Stomach (tissue), 9 donors: ENCODE measurements around the gene UNC79. TPM values are rescaled to one million over a fixed set of nuclear protein-coding genes. Genes with fewer than 3 reads are reported as not detected.
"Not testable (repeated sequence)": the region's sequence is repeated elsewhere in the genome, so short reads cannot be mapped to it uniquely, and the experiment has no call there.

ENCODE experiments used
- DNase-seq, 2 donors: peaks; one replicate each; pipeline versions ENCODE4 v3.0.0 to v3.0.0-alpha.2; 2013 to 2019
- H3K27ac ChIP-seq, 5 donors: fragments of 200-600 bp in 4 of 5; sonication (generic) in 4 of 5; one replicate each; pipeline ENCODE4 v1.5.1; 2013 to 2019; ENCODE audit warnings: mild to moderate bottlenecking in 1 of 5, moderate library complexity in 1 of 5
- H3K27me3 ChIP-seq, 3 donors: fragments of 200-600 bp; sonication (generic); one replicate each; pipeline ENCODE4 v1.5.1; 2017 to 2019; ENCODE audit warnings: mixed run types in 1 of 3
- H3K36me3 ChIP-seq, 4 donors: fragments of 200-600 bp; sonication (generic); 1 replicate in 3 of 4; 2 replicates in 1 of 4; pipeline ENCODE4 v1.5.1; 2016 to 2019
- H3K4me1 ChIP-seq, 4 donors: fragments of 200-600 bp; sonication (generic); one replicate each; pipeline ENCODE4 v1.5.1; 2016 to 2019
- H3K4me3 ChIP-seq, 4 donors: fragments of 200-600 bp; sonication (generic) in 3 of 4; one replicate each; pipeline ENCODE4 v1.5.1; 2016 to 2019; ENCODE audit warnings: mild to moderate bottlenecking in 1 of 4
- H3K9me3 ChIP-seq, 4 donors: fragments of 200-600 bp; sonication (generic); one replicate each; pipeline ENCODE4 v1.5.1; 2016 to 2019
- EP300 ChIP-seq: sonication (generic); formaldehyde crosslinking; IDR thresholded peaks from one replicate; pipeline ENCODE4 v1.6.1; 2017; ENCODE audit warnings: antibody characterized with exemption
- POLR2A ChIP-seq, 4 donors: fragments of 450-650 bp; IDR thresholded peaks; one replicate each; pipeline ENCODE4 v1.6.1; 2016; ENCODE audit warnings: antibody characterized with exemption in 4 of 4, control low read depth in 2 of 4, mild to moderate bottlenecking in 1 of 4, moderate library complexity in 1 of 4
- POLR2AphosphoS5 ChIP-seq, 3 donors: sonication (generic); formaldehyde crosslinking; IDR thresholded peaks; one replicate each; pipeline ENCODE4 v1.6.1; 2016; ENCODE audit warnings: antibody characterized with exemption in 3 of 3
- WGBS, 5 donors: extraction: QIAGEN DNeasy Blood & Tissue Kit in 3 of 5; methylation state at CpG; one replicate each; pipeline versions ENCODE4 v1.1.5 to v1.1.7; 2013 to 2018; 5-methylcytosine and 5-hydroxymethylcytosine counted together
- intact Hi-C: fragments of 100-400 bp; cut with DNase I; formaldehyde crosslinking; loops from one replicate; pipeline ENCODE4 v1.15.1; 2023; ENCODE audit warnings: low total_unique reads
- polyA plus RNA-seq, 3 donors: library from polyadenylated mRNA; stranded (reverse); fragments of 200-250 nt; gene quantifications; one replicate each; pipeline ENCODE4 v1.2.3, GENCODE V29; 2013
- total RNA-seq, 5 donors: library from RNA; depleted of rRNA; stranded (reverse); fragments of >200 nt; gene quantifications; one replicate each; pipeline versions ENCODE4 v1.1.0 to v1.2.3, GENCODE V29; 2014 to 2016
- TF ChIP-seq, protein P1 (sequence below), 7 experiments: fragments of 450-650 bp in 4 of 7; fragments of 200-600 bp in 3 of 7; sonication (generic) in 3 of 7; IDR thresholded peaks; one replicate each; pipeline ENCODE4 v1.5.1; 2016 to 2019; ENCODE audit warnings: antibody characterized with exemption in 7 of 7, control low read depth in 2 of 7, mild to moderate bottlenecking in 1 of 7
- donor health status: healthy with polysubstance abuse.
- donor health status: Bipolar disorder and iron deficiency.
- donor health status: healthy.

The UNC79 gene
- total and polyA plus RNA-seq, 8 donors = under 0.01 to 1.9 (median 0.35) TPM; not detected in 2

DNA sequence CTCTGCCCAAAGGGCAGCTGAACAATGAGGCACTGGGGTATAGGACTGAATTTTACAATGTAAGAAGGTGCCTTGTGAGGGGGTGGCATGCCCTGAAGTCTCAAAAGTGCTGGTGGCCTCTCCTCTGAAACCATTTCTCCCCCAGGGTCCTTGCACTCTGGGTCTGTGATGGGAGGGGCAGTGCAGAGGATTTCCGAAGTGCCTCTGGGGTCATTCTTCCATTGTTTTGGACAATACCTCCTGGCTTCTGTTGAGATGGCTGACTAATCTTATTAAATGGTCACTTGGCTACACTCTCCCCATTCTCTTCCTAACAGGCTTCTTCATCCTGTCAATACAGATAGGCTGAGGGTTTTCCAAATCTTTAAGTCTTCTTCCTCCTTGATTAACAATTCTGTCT is 59.3 kb downstream of the UNC79 start:
- no peak overlapping the region for H3K27ac ChIP-seq
- H3K4me1 ChIP-seq = no peaks in the 10 kb centered on the region
- no peak for DNase-seq
- 60 to 92% (median 67%) methylated on average over 1 of the region's 1 CpG for WGBS, 5 donors
- intact Hi-C loops = no loop called here
- H3K27me3 ChIP-seq = no peaks in the 10 kb centered on the region
- H3K4me3 ChIP-seq = no peak overlapping the region
- H3K9me3 ChIP-seq = peaks cover 0 to 6% (median 2%) of the 10 kb centered on the region in 4 donors
- TF ChIP-seq, protein P1, sequence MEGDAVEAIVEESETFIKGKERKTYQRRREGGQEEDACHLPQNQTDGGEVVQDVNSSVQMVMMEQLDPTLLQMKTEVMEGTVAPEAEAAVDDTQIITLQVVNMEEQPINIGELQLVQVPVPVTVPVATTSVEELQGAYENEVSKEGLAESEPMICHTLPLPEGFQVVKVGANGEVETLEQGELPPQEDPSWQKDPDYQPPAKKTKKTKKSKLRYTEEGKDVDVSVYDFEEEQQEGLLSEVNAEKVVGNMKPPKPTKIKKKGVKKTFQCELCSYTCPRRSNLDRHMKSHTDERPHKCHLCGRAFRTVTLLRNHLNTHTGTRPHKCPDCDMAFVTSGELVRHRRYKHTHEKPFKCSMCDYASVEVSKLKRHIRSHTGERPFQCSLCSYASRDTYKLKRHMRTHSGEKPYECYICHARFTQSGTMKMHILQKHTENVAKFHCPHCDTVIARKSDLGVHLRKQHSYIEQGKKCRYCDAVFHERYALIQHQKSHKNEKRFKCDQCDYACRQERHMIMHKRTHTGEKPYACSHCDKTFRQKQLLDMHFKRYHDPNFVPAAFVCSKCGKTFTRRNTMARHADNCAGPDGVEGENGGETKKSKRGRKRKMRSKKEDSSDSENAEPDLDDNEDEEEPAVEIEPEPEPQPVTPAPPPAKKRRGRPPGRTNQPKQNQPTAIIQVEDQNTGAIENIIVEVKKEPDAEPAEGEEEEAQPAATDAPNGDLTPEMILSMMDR (IDR thresholded peaks at IDR 0.05) = no peak
- H3K36me3 ChIP-seq = no peaks in the 10 kb centered on the region

- Histone ChIP-seq H3K27ac (no peak overlapping the region), H3K9me3 (peaks cover 0 to 6% (median 2%) of the 10 kb centered on the region in 4 donors), H3K4me3 (no peak overlapping the region), H3K4me1 (no peaks in the 10 kb centered on the region), H3K27me3 (no peaks in the 10 kb centered on the region), H3K36me3 (no peaks in the 10 kb centered on the region)
- intact Hi-C loops = no loop called here
- DNase-seq = no peak
- WGBS, 5 donors = 54 to 66% (median 59%) methylated on average over 5 of the region's 5 CpGs
- TF ChIP-seq POLR2AphosphoS5 (IDR thresholded peaks at IDR 0.05) (no peak), POLR2A (IDR thresholded peaks at IDR 0.05) (no peak), EP300 (no peak)
- TF ChIP-seq, protein P1 (IDR thresholded peaks at IDR 0.05) = no peak
Observed at GRCh38 chr14:93493054-93493453, 62.3 kb downstream of the UNC79 start.

DNA sequence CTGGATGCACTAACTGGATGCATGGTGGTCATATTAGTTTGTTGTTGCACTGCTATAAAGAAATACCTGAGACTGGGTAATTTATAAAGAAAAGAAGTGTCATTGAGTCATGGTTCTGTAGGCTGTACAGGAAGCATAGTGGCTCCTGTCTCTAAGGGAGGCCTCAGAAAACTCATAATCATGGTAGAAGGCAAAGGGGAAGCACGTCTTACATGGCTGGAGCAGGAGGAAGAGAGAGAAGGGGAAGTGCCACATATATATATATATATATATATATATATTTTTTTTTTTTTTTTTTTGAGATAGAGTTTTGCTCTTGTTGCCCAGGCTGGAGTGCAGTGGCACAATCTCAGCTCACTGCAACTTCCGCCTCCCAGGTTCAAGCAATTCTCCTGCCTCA is 62.9 kb downstream of the UNC79 start:
- H3K27ac ChIP-seq, H3K36me3 ChIP-seq, H3K4me1 ChIP-seq, intact Hi-C loops, H3K27me3 ChIP-seq, H3K9me3 ChIP-seq, H3K4me3 ChIP-seq, DNase-seq: not testable (repeated sequence)
- 67 to 92% (median 78%) methylated on average over 2 of the region's 2 CpGs for WGBS, 5 donors

GRCh38 chr14:93496856-93497741 is 66.4 kb downstream of the UNC79 start:
- Histone ChIP-seq H3K27me3 (no peaks in the 10 kb centered on the region), H3K9me3 (no peaks in the 10 kb centered on the region), H3K36me3 (no peaks in the 10 kb centered on the region), H3K4me3 (no peak overlapping the region), H3K4me1 (no peaks in the 10 kb centered on the region), H3K27ac (no peak overlapping the region)
- WGBS, 5 donors = 72 to 78% (median 74%) methylated on average over 3 of the region's 3 CpGs
- intact Hi-C loops = no loop called here
- no peak for TF ChIP-seq POLR2A (IDR thresholded peaks at IDR 0.05)
- no peak for TF ChIP-seq EP300
- no peak for TF ChIP-seq POLR2AphosphoS5 (IDR thresholded peaks at IDR 0.05)
- TF ChIP-seq, protein P1 (IDR thresholded peaks at IDR 0.05) = no peak
- no peak for DNase-seq

DNA sequence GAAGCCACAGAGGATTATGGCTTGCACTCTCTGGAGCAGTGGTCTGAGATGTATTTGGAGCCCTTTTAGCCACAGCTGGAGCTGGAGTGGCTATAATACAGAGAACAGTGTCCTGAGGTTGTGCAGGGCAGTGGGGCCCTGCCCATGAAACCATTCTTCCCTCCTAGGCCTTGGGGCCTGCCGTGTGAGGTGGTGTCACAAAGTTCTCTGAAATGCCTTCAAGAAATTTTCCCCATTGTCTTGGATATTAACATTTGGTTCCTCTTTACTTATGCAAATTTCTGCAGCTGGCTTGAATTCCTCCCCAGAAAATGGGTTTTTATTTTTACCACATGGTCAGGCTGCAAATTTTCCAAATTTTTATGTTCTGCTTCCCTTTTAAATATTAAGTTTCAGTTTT is 79.3 kb downstream of the UNC79 start:
- H3K4me1 ChIP-seq = no peaks in the 10 kb centered on the region
- H3K36me3 ChIP-seq = no peaks in the 10 kb centered on the region
- no peaks in the 10 kb centered on the region for H3K9me3 ChIP-seq
- TF ChIP-seq, protein P1 (IDR thresholded peaks at IDR 0.05) = no peak
- no peak for TF ChIP-seq POLR2AphosphoS5 (IDR thresholded peaks at IDR 0.05)
- no peak for TF ChIP-seq POLR2A (IDR thresholded peaks at IDR 0.05)
- TF ChIP-seq EP300 = no peak
- no peak overlapping the region for H3K4me3 ChIP-seq
- no peak for DNase-seq
- intact Hi-C loops = no loop called here
- 56 to 83% (median 59%) methylated on average over 1 of the region's 1 CpG for WGBS, 5 donors
- H3K27ac ChIP-seq = no peak overlapping the region
- no peaks in the 10 kb centered on the region for H3K27me3 ChIP-seq
